Hematopoietic multipotent progenitor cell treated with erythropoietin and hydrocortisone succinate and interleukin-3 and kit ligand, for 4 days (in vitro differentiated cells): Measurements from ENCODE around the gene IQCK.
A peak's percentile ranks its signal among the peaks of the same experiment; 100 is the strongest.

Experiments
- DNase-seq: peaks from one replicate; pipeline ENCODE4 v3.0.0-alpha.2; 2015

Gene IQCK

GRCh38 chr16:19808061-19808641, 90.1 kb downstream of the IQCK start:
- DNase-seq = no peak

- peak; percentile 62 for DNase-seq
These were observed 91.1 kb downstream of the IQCK start for GRCh38 chr16:19809121-19809635.

- DNase-seq = no peak
These were observed 91.6 kb downstream of the IQCK start for GRCh38 chr16:19809693-19810092.

GRCh38 chr16:19810817-19811731, 93.0 kb downstream of the IQCK start:
- no peak for DNase-seq

- DNase-seq = no peak
These were observed 94.9 kb downstream of the IQCK start for GRCh38 chr16:19812986-19813385.

- DNase-seq = no peak
These were observed 97.3 kb downstream of the IQCK start for GRCh38 chr16:19815418-19815817.

- no peak for DNase-seq
These were observed 99.1 kb downstream of the IQCK start for GRCh38 chr16:19817122-19817521.

GRCh38 chr16:19817875-19818274, 99.8 kb downstream of the IQCK start:
- DNase-seq = no peak

- no peak for DNase-seq
These were observed 104.5 kb downstream of the IQCK start for GRCh38 chr16:19822533-19822932.

- no peak for DNase-seq
These were observed 105.3 kb downstream of the IQCK start for GRCh38 chr16:19823322-19823721.

GRCh38 chr16:19824216-19824615, 106.1 kb downstream of the IQCK start:
- DNase-seq = no peak

- DNase-seq = no peak
These were observed 112.0 kb downstream of the IQCK start for GRCh38 chr16:19829844-19830692.

- DNase-seq = peak; percentile 20
These were observed 113.0 kb downstream of the IQCK start for GRCh38 chr16:19830902-19831560.

GRCh38 chr16:19831678-19832077, 113.6 kb downstream of the IQCK start:
- DNase-seq = no peak

GRCh38 chr16:19833176-19833575, 115.1 kb downstream of the IQCK start:
- DNase-seq = no peak

GRCh38 chr16:19833581-19833980, 115.5 kb downstream of the IQCK start:
- no peak for DNase-seq

- no peak for DNase-seq
These were observed 117.1 kb downstream of the IQCK start for GRCh38 chr16:19835196-19835595.

- no peak for DNase-seq
These were observed 117.9 kb downstream of the IQCK start for GRCh38 chr16:19835968-19836421.

GRCh38 chr16:19837331-19837980, 119.4 kb downstream of the IQCK start:
- no peak for DNase-seq

- no peak for DNase-seq
These were observed 120.1 kb downstream of the IQCK start for GRCh38 chr16:19837984-19838707.

- no peak for DNase-seq
These were observed 122.5 kb downstream of the IQCK start for GRCh38 chr16:19840524-19841110.
